HG03097 (cell line): ENCODE data around the gene DSCAM.

Experiments
- ATAC-seq: cut with Tn5 transposase; IDR thresholded peaks from one replicate; pipeline ENCODE4 v1.9.1; 2021; ENCODE audit not compliant: unreplicated experiment, low FRiP score

DSCAM gene

DNA sequence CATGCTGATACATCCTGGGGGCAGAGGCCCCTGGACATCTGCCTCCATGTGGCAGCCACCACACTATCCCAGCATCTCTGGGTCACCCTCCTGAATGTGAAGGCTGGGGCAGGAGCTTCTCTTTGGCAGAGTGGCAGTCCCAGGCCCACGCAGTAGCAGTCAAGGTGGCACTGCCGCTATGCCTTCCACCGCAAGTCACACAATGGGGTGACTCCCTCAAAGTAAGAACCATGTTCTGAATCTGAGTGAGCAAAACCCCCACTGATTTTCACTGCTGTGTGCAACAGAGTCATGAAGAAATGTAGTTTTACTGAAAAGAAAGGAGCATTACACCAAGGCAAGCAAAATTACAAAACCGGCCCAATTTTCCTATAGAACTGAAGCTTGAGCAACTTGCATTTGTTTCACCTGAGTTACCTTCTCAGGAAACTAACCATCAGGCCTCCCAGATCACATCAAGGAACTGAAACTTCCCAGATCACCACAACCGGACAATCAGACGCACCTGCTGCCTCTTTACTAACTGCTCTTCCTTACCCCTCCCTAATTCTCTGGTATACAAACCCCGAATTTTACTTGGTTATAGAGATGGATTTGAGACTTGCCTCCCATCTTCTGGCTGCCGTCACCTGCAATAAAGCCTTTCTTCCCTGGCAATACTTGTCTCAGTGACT is 877.1 kb downstream of the DSCAM start:
- ATAC-seq = no peak

DNA sequence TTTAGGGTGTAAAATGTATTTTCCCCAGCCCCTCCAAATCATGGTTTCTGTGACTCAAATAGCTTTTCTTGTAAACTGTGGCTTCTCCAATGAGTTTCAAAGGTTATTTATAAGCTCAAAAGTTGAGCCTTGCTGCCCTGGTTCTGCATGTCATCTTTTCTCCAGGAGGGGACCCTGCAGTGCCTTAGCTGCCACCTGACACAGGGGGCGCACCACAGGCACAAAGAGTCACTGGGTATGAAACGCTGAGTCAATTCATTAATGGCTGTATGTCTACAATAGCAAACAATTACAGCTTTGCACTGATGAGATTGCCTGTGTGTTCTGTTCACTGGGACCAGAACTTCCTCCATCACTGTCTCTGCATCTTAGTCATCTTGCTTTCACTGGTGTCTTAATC is 878.9 kb downstream of the DSCAM start:
- ATAC-seq = no peak

DNA sequence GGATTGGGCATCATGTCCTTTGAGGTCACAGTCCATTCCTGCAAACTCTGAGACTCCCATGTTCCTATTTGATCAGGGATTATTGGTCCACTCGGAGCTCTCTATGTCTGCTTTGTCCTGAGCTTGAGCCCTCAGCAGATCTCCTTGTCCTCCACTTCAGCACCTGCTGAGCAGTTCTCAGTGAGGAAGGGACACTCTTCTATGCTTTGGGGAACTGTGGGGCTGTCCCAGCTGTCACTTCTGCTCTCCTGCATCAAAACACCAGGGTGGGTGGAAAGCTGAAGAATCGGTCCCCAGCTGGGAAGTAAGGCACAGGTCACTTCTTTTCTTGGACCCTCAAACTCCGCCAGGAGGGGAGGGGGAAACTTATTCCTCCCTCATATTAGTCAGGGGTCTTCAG is 880.2 kb downstream of the DSCAM start:
- ATAC-seq = no peak

GRCh38 chr21:39965026-39965425 is 881.9 kb downstream of the DSCAM start:
- ATAC-seq = no peak

GRCh38 chr21:39961251-39961650 is 885.7 kb downstream of the DSCAM start:
- no peak for ATAC-seq
